SIG-M5 (cell line): Measurements from ENCODE around the gene IYD.

Source experiments
- DNase-seq: peaks from one replicate; lab custom pipeline; 2025; lab: John Stamatoyannopoulos, UW

Gene IYD

GRCh38 chr6:150368762-150369161 is at the start of gene IYD:
Gene IYD (plus strand): TSS chr6:150369012. CDS start chr6:150369032, 20 bp downstream.
- no peak for DNase-seq

DNA sequence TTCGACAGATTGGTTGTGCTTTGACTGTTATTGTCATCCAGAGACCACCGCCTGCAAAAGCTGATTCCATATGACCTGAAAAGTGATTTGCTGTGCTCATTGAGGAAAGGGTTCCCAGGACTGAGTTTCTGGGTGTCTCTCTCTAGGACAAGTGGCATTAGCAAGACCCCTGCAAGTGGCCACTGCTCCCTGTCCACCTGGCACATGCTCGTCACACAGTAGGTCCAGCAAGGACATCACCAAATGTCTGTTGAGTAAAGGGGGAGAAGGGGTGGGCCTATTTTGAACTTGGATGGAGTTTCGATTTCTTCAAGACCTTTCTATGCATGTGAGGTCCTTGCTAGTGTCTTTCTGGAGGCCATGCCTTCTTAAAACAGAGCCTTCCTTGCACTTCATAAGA is 48.9 kb upstream of the IYD start:
- no peak for DNase-seq

- no peak for DNase-seq
Observed at GRCh38 chr6:150320442-150320841, 48.4 kb upstream of the IYD start.

GRCh38 chr6:150322466-150322871 is 46.3 kb upstream of the IYD start:
- no peak for DNase-seq

DNA sequence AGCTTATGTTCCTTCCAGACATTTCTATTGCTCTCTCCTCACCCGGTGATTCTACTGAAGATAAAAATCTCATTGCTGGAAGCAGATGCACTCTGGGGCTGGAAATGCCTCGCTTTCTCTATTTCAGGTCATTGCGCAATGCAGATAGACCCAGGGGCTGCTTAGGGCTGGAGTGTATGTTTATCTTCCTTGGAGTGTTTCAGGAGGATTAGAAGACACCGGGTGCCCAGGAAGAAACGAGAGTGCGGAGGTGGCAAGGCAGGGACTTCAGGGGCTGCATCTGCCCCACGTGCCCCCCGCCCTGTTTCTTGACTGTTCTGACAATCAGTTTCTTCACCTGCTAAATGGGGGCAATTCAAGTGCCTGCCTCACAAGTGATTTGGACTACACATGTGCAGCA is 45.6 kb upstream of the IYD start:
- no peak for DNase-seq

GRCh38 chr6:150324044-150324443 is 44.8 kb upstream of the IYD start:
- DNase-seq, result no peak

DNA sequence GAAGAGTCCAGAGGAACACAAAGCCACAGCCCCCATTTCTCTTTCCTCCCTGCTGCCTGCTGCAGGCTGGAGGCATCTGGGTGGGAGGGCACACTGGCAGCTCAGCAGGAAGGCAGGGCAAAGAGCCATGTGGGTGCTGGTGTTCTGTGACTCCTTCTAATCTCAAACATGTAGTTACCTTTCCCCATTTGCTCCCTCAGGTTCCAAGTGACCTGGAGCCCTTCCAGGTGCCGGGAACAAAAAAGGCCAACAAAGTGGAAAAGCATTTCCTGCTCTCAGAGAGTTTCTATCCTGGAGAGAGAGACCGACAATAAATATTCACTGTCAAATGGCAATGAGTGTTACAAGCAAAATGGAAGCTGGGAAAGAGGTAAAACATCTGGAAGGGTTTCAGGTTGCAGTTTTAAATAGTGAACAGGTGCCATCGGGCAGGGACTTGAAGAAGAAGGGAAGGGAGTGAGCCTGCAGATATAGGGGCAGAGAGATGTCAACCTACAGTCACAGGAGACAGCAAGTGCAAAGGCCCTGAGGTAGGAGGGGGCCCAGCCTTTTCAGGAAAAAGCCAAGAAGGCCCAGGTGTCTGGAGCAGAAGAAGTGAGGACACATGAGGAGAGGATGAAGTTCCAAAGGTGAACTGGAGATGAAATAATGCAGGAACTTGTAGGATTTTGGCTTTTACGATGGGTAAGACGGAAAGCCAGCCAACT is 43.6 kb upstream of the IYD start:
- no peak for DNase-seq

- no peak for DNase-seq
Observed at GRCh38 chr6:150327117-150327774, 41.6 kb upstream of the IYD start.

DNA sequence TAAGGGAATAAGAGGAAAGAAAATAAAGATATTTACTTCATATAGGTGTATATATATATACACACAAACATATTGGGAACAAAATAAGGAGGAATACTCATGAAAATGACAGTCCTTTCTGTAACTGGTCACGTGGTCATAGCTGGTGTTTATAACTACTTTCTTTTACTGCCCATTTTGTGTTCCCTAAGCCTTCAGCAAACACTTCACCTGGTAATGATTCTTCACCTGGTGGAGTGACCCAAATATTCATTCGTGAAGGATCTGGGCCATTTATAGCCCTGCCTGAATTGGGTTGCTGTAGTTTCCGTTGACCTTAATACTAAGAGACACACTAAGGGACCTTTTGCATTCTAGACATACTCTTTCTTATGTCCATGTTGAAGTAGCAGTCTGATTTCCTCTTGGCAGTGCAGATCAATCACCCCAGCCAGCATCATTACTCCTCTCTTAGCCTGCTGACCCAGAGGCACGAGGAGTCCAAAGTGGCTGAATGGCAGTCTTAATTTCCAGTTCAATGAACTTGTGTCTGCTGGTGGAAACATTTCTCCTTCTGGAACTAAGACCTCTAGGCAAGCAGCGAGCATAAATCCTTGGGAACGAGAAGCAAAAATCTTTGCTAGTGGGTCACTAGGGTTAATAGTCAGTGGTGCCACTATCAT is 39.9 kb upstream of the IYD start:
- DNase-seq, result no peak

DNA sequence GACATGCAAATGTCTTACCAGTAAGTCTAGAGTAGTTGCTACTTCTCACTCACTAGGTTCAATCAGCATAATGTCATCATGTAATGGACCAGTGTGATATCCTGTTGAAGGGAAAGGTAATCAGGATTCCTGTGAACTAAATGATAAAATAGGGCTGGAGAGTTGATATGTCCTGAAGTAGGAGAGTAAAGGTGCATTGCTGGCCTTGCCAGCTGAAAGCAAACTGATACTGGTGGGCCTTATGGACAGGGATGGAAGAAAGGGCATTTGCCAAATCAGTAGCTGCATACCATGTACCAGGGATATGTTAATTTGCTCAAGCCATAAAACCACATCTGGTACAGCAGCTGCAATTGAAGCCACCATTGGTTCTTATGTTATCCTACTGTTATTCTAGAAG is 37.5 kb upstream of the IYD start:
- DNase-seq, result no peak

DNA sequence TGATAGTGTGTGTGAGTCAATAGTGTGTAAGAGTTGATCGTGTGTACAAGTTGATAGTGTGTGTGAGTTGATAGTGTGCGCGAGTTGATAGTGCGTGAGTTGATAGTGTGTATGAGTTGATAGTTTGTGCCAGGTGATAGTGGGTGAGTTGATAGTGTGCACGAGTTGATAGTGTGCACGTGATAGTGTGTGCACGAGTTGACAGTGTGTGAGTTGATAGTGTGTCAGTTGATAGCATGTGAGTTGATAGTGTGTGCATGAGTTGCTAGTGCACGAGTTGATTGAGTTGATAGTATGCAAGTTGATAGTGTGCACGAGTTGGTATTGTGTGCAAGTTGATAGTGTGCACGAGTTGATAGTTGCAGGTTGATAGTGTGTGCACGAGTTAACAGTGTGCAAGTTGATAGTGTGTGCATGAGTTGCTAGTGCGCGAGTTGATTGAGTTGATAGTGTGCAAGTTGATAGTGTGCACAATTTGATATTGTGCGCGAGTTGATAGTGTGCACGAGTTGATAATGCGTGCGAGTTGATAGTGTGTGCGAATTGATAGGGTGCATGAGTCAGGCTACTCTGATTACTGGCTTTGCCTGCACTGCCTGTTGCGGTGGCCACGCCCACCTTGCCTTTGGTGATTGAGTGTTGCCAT is 35.8 kb upstream of the IYD start:
- no peak for DNase-seq

DNA sequence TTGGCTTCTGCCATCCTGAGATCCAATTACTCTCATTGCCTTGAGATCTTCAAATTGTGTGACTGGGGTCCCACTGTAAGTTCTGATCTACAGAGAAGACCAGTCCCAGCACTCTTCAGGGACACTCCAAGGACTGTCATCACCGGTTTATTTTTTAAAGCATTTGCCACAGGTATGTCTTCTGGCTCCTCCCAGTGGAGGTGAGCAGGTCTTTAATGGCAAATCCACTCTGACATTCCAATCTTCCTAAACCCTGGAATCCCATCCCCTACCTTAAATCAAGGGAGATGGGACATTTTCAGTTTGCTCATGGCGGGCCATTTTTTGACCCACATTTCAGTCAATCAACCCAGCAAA is 35.2 kb upstream of the IYD start:
- no peak for DNase-seq

- DNase-seq, result no peak
Observed at GRCh38 chr6:150334790-150335783, 33.7 kb upstream of the IYD start.

- DNase-seq, result no peak
Observed at GRCh38 chr6:150336299-150336698, 32.5 kb upstream of the IYD start.

GRCh38 chr6:150336708-150337107 is 32.1 kb upstream of the IYD start:
- DNase-seq, result no peak

DNA sequence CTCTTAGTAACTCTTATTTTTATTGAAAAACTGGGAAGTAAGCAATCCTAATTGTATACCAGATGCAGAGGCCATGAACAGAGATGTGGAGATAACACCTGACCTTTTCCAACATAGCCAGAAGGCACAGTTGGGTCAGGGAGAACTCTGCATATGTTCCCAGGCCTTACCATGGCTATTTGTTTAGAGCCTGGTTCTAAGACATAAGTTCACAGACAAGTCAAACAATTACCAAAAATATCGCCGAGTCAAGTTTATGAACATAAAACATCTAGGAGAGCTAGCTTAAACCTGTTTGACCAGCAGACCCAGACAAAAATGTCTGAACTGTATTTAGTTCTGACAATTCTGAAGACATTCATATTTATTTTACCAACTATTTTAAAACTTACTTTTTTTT is 26.7 kb upstream of the IYD start:
- DNase-seq, result no peak

- DNase-seq, result no peak
Observed at GRCh38 chr6:150343434-150343833, 25.4 kb upstream of the IYD start.

DNA sequence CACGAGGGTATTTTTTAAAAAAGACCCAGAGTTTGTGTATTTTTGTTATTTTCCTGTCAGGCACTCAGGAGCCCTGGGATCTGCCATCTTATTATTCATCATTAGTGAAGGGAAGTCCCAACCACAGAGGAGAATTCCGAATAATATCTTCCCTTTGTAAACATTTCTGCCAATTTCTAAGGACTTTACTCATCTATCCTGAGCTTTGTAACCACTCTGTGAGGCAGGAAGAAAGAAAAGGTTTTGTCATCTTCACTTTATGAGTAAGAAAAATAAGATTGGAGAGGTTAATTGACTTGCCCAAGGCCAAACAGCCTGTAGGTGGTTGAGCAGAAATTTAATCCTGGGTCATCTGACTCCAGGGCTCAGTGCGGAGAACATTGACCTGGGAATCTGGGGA is 23.0 kb upstream of the IYD start:
- no peak for DNase-seq

- DNase-seq, result no peak
Observed at GRCh38 chr6:150346346-150346745, 22.5 kb upstream of the IYD start.

DNA sequence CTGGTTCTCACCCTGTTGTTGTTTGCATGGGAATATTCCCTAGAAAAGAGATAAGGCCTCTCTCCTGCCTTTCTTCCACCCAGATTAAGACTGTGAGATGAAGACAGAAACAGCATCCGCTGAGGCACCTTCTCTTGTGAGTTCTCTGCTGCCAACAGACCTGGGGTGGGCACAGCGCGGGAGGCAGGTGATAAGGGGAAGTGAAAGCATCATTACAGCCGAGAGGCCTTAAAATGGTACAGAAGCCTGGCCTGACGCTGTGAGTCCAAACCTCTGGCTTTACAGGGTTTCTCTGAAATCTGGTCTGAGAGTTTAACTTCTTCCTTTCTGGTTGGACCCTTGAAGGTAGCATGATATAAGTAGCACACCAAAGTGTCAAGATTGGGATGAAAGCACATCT is 21.0 kb upstream of the IYD start:
- DNase-seq, result no peak

DNA sequence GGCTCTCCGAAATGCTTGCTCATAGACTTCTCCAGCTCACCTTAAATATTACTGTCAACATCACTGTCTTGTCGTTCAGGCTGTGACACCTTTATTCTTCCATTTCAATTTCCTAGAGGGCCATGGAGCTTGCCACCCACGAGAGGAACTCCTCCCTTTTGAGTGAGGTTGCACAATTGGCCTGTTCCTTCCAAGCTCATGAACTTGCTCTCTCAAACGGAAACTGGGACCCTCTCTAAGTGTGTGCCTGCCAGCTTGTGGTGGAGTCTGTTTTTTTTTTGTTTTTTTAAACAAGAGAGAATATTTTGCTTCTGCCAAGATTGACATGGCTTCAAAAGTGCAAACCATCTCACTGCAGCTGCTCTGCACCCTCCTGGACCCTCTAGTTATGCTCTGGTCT is 19.3 kb upstream of the IYD start:
- DNase-seq, result no peak
